ENCODE data around the gene CAMK2B. TPM values are rescaled to one million over a fixed set of nuclear protein-coding genes. Genes with fewer than 3 reads are reported as not detected.

The CAMK2B gene
- total RNA-seq, 1 donor from 2014 or later: 0.23 TPM

DNA sequence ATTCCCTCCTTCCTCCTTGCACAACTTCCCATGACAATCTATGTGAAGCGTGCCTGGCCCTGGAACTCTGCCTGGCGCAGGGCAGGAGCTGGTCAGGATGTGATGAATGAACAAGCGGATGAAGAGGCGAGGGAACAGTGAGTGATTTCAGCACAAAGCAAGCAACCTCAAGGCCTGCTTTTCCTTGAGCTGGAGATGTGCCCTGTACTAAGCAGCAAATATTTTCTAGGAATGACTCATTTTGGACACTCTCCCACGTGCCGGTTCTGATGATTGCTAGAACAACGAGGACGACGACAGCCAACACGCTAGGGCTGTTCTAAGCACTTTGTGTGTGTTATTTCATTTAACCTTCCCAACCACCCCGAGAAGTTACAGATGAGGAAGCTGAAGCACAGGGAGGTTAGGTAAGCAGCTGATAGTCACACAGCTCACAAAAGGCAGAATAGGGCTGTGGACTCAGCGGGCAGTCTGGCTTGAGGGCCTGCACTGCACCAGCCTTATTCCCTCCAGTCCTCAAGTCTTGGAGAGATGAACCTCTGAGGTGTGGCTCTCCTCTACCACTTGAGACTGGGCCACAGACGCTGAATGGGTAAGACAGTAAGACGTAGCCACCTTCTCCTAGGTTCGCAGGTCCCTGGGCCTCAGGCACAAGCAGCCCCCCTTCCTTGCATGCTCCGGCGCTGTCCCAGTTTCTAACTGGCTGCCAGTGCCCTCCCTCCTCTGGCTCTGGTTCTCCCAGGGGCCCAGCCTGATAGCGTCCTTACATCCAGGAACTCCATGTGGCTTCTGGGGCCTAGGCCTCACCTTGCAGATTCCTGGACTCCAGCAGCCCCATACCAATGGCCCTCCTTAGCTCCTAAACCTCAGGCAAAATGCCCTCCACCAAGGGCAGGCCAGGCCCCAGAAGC is 65.6 kb downstream of the CAMK2B start:
- DNase-seq (ENCODE audit: low spot score): no peak
- no peaks in the 10 kb centered on the region for H3K9me3 Mint-ChIP-seq (ENCODE audit: unreplicated experiment)
- no peak overlapping the region for H3K27ac Mint-ChIP-seq (ENCODE audit: unreplicated experiment)
- TF ChIP-seq, protein P1, sequence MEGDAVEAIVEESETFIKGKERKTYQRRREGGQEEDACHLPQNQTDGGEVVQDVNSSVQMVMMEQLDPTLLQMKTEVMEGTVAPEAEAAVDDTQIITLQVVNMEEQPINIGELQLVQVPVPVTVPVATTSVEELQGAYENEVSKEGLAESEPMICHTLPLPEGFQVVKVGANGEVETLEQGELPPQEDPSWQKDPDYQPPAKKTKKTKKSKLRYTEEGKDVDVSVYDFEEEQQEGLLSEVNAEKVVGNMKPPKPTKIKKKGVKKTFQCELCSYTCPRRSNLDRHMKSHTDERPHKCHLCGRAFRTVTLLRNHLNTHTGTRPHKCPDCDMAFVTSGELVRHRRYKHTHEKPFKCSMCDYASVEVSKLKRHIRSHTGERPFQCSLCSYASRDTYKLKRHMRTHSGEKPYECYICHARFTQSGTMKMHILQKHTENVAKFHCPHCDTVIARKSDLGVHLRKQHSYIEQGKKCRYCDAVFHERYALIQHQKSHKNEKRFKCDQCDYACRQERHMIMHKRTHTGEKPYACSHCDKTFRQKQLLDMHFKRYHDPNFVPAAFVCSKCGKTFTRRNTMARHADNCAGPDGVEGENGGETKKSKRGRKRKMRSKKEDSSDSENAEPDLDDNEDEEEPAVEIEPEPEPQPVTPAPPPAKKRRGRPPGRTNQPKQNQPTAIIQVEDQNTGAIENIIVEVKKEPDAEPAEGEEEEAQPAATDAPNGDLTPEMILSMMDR (IDR thresholded peaks at IDR 0.05; ENCODE audit: unreplicated experiment): no peak
- no peak overlapping the region for H3K4me3 Mint-ChIP-seq (ENCODE audit: unreplicated experiment)
- peaks cover 4% of the 10 kb centered on the region for H3K4me1 Mint-ChIP-seq (ENCODE audit: unreplicated experiment)
- peaks cover 10% of the 10 kb centered on the region for H3K27me3 Mint-ChIP-seq (ENCODE audit: unreplicated experiment)
- no peaks in the 10 kb centered on the region for H3K36me3 Mint-ChIP-seq (ENCODE audit: low read depth, unreplicated experiment)

DNA sequence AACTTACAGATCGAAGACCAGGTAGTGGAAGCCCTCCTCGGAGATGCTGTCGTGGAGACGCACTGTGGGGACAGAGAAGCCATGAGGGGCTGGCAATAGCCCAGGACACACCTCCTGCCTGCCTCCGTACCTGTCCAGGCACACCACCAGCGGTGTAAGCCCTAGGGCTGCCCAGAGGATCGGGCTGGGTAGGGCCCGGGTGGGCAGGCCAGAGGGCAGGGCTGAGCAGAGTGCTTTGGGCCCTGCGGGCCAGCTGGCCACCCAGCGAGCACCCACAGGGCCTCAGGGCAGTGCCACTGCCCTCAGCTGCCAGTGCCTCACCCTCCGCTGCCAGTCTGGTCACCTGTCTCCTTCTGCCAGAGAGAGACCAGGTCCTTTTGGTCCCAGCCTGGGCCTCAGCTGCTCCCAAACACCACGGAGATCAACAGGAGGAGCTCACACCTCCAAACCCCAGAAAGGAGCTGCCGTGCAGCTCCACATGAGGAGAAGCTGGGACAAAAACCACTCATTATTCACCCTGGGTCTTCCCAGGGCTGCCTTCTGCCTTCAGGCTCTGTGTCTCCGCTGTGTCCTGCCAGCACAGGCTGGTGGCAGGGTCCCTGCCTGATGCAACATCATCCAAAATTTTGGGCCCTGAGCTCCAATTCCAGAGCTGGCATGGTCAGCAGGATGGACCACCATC is 66.4 kb downstream of the CAMK2B start:
- H3K9me3 Mint-ChIP-seq (ENCODE audit: unreplicated experiment): no peaks in the 10 kb centered on the region
- peaks cover 10% of the 10 kb centered on the region for H3K27me3 Mint-ChIP-seq (ENCODE audit: unreplicated experiment)
- no peak for DNase-seq (ENCODE audit: low spot score)
- peaks cover 4% of the 10 kb centered on the region for H3K4me1 Mint-ChIP-seq (ENCODE audit: unreplicated experiment)
- H3K36me3 Mint-ChIP-seq (ENCODE audit: low read depth, unreplicated experiment): no peaks in the 10 kb centered on the region
- TF ChIP-seq, protein P1 (IDR thresholded peaks at IDR 0.05; ENCODE audit: unreplicated experiment): no peak
- no peak overlapping the region for H3K4me3 Mint-ChIP-seq (ENCODE audit: unreplicated experiment)
- no peak overlapping the region for H3K27ac Mint-ChIP-seq (ENCODE audit: unreplicated experiment)

DNA sequence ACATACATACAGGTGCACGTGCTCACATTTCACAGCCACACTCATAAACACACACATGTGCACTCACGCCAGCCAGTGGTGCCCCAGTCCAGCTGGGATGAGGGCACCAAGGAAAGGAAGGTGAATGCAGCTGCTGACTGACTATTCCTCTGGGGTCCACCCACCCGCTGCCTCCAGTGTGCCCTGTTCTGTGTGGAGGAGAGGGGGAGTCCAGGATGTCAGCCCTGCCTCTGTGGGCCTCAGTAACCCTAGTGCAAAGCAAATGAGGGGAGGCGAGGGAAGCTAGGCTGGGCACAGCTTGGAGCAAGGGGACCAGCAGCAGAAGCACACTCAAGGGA is 67.0 kb downstream of the CAMK2B start:
- peaks cover 4% of the 10 kb centered on the region for H3K4me1 Mint-ChIP-seq (ENCODE audit: unreplicated experiment)
- H3K36me3 Mint-ChIP-seq (ENCODE audit: low read depth, unreplicated experiment): no peaks in the 10 kb centered on the region
- no peaks in the 10 kb centered on the region for H3K9me3 Mint-ChIP-seq (ENCODE audit: unreplicated experiment)
- no peak overlapping the region for H3K4me3 Mint-ChIP-seq (ENCODE audit: unreplicated experiment)
- TF ChIP-seq, protein P1 (IDR thresholded peaks at IDR 0.05; ENCODE audit: unreplicated experiment): no peak
- peaks cover 10% of the 10 kb centered on the region for H3K27me3 Mint-ChIP-seq (ENCODE audit: unreplicated experiment)
- H3K27ac Mint-ChIP-seq (ENCODE audit: unreplicated experiment): no peak overlapping the region
- no peak for DNase-seq (ENCODE audit: low spot score)

DNA sequence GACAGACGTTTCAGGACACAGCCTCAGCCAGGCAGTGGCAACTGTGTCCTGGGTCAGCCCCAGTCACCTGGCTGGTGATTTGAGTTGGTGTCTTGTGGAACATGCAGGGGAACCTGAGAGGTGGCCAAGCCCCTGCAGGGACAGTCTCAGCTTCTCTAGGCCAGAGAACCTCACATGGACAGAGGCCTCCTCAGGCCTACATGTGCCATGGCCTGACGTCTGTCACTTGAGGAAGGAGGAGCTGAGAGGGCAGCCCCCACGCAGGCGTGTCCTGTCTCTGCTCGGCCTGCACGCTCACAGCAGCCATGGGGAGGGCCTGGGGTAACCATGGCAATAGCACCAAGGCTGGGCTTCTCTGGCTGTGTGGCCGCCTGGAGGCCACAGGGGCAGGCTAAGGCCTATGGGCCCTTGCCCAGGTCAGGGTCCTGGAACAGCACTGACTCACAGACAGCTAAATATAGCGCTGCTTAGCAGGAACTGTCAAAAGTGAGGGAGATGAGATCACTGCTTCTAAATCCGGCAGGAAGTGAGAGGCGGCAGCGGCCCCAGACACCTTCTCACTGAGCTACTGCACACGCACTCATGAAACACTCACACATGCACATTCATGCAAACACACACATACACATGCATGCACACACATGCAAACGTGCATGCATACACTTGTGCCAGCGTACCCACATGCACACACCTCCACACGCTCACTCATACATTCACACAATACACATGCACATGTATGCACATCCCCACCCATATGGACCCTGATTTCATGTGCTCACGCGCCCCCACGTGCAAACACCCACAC is 67.6 kb downstream of the CAMK2B start:
- peak; percentile 24 for DNase-seq (ENCODE audit: low spot score)
- H3K27me3 Mint-ChIP-seq (ENCODE audit: unreplicated experiment): peaks cover 10% of the 10 kb centered on the region
- TF ChIP-seq, protein P1 (IDR thresholded peaks at IDR 0.05; ENCODE audit: unreplicated experiment): no peak
- H3K9me3 Mint-ChIP-seq (ENCODE audit: unreplicated experiment): no peaks in the 10 kb centered on the region
- no peak overlapping the region for H3K4me3 Mint-ChIP-seq (ENCODE audit: unreplicated experiment)
- H3K4me1 Mint-ChIP-seq (ENCODE audit: unreplicated experiment): peaks cover 4% of the 10 kb centered on the region
- H3K27ac Mint-ChIP-seq (ENCODE audit: unreplicated experiment): no peak overlapping the region
- H3K36me3 Mint-ChIP-seq (ENCODE audit: low read depth, unreplicated experiment): no peaks in the 10 kb centered on the region
